HG03565 (cell line): ENCODE measurements around the gene ALDH1A2.

ENCODE experiments used
- ATAC-seq: cut with Tn5 transposase; IDR thresholded peaks from one replicate; pipeline ENCODE4 v1.9.1; 2021; ENCODE audit warnings: mild to moderate bottlenecking, moderate library complexity; ENCODE audit not compliant: unreplicated experiment

The ALDH1A2 gene

DNA sequence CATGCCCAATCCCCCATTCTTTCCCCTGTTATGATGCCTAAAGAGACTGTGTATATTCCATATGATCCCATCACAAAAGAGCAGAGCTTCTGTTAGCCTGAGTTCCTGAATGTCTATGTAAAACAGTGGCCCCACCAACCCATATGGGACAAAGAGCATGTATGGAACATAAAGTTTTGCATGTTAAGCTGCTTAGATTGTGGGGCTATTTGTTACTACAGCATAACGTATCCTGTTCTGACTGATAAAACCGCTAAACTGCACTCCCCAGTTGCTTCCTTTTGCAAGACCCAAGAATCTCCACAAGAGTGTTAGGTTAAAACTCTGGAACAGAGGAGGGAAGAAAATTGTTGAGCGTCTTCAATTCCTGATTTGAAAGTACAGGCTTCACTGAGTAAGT is 154.8 kb downstream of the ALDH1A2 start:
- no peak for ATAC-seq

DNA sequence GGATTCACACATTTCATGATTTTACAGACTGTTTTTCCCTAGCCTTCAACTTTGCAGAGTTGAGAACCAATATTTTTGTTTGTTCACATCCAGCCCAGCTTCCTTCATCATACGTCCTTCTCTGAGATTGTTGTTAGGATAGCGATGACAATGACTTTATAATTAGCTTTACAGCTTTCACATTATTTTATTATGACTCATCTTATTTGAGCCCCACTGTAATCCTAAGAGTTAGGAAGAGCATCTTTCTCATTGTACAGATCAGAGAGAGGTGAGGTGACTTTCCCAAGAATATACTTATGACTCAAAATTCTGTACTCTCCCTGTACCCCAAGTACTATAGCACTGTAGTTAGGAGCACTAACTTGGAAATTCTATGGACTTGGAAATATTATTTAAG is 156.1 kb downstream of the ALDH1A2 start:
- no peak for ATAC-seq

- no peak for ATAC-seq
Measured at GRCh38 chr15:57903626-57904025, 161.9 kb downstream of the ALDH1A2 start.
